Measurements from ENCODE around the gene RRP1. TPM values are rescaled to one million over a fixed set of nuclear protein-coding genes. Genes with fewer than 3 reads are reported as not detected.

The RRP1 gene
- total RNA-seq, 2 donors from 2014 or later: 14.5 to 25.7 TPM

GRCh38 chr21:43824333-43825241 is 35.2 kb downstream of the RRP1 start:
- TF ChIP-seq CTCF (IDR thresholded peaks at IDR 0.05): no peak
- H3K9me3 ChIP-seq: no peaks in the 10 kb centered on the region
- intact Hi-C loops (cut with DNase I): no loop called here
- no peak for DNase-seq
- no peak overlapping the region for H3K27ac ChIP-seq
- no peaks in the 10 kb centered on the region for H3K27me3 ChIP-seq
- H3K4me1 ChIP-seq: no peaks in the 10 kb centered on the region
- H3K4me3 ChIP-seq: no peak overlapping the region
- no peak overlapping the region for H3K9ac ChIP-seq (ENCODE audit: low read depth in 2 of 2, low read length in 2 of 2)
- no peaks in the 10 kb centered on the region for H3K36me3 ChIP-seq

- no peaks in the 10 kb centered on the region for H3K36me3 ChIP-seq
- intact Hi-C loops (cut with DNase I): no loop called here
- DNase-seq: peak; percentile 59
- no peaks in the 10 kb centered on the region for H3K27me3 ChIP-seq
- no peaks in the 10 kb centered on the region for H3K4me1 ChIP-seq
- H3K9ac ChIP-seq (ENCODE audit: low read depth in 2 of 2, low read length in 2 of 2): no peak overlapping the region
- no peak for TF ChIP-seq CTCF (IDR thresholded peaks at IDR 0.05)
- H3K9me3 ChIP-seq: no peaks in the 10 kb centered on the region
- no peak overlapping the region for H3K4me3 ChIP-seq
- H3K27ac ChIP-seq: no peak overlapping the region
These were observed 36.0 kb downstream of the RRP1 start for GRCh38 chr21:43825242-43825935.

- no peak overlapping the region for H3K27ac ChIP-seq
- no peaks in the 10 kb centered on the region for H3K4me1 ChIP-seq
- DNase-seq: no peak
- H3K4me3 ChIP-seq: no peak overlapping the region
- no peak for TF ChIP-seq CTCF (IDR thresholded peaks at IDR 0.05)
- intact Hi-C loops (cut with DNase I): no loop called here
- H3K36me3 ChIP-seq: no peaks in the 10 kb centered on the region
- H3K9ac ChIP-seq (ENCODE audit: low read depth in 2 of 2, low read length in 2 of 2): no peak overlapping the region
- no peaks in the 10 kb centered on the region for H3K27me3 ChIP-seq
- H3K9me3 ChIP-seq: no peaks in the 10 kb centered on the region
These were observed 36.7 kb downstream of the RRP1 start for GRCh38 chr21:43825936-43826622.

- DNase-seq: no peak
- H3K4me3 ChIP-seq: no peak overlapping the region
- no peaks in the 10 kb centered on the region for H3K27me3 ChIP-seq
- intact Hi-C loops (cut with DNase I): no loop called here
- H3K36me3 ChIP-seq: no peaks in the 10 kb centered on the region
- no peak overlapping the region for H3K9ac ChIP-seq (ENCODE audit: low read depth in 2 of 2, low read length in 2 of 2)
- TF ChIP-seq CTCF (IDR thresholded peaks at IDR 0.05): no peak
- no peak overlapping the region for H3K27ac ChIP-seq
- H3K9me3 ChIP-seq: no peaks in the 10 kb centered on the region
- no peaks in the 10 kb centered on the region for H3K4me1 ChIP-seq
These were observed 37.2 kb downstream of the RRP1 start for GRCh38 chr21:43826623-43826974.

GRCh38 chr21:43827015-43827611 is 37.7 kb downstream of the RRP1 start:
- no peaks in the 10 kb centered on the region for H3K36me3 ChIP-seq
- H3K4me1 ChIP-seq: no peaks in the 10 kb centered on the region
- DNase-seq: no peak
- no peak overlapping the region for H3K4me3 ChIP-seq
- H3K27me3 ChIP-seq: no peaks in the 10 kb centered on the region
- intact Hi-C loops (cut with DNase I): no loop called here
- no peak for TF ChIP-seq CTCF (IDR thresholded peaks at IDR 0.05)
- no peak overlapping the region for H3K9ac ChIP-seq (ENCODE audit: low read depth in 2 of 2, low read length in 2 of 2)
- H3K27ac ChIP-seq: no peak overlapping the region
- H3K9me3 ChIP-seq: no peaks in the 10 kb centered on the region

Measured in colonic mucosa (tissue), 4 donors.